Measurements from ENCODE around the gene IGSF22. TPM values are rescaled to one million over a fixed set of nuclear protein-coding genes. Genes with fewer than 3 reads are reported as not detected.
A peak's percentile ranks its signal among the peaks of the same experiment; 100 is the strongest.

Gene IGSF22
- total RNA-seq, 4 donors from 2014 or later = 0.13 to 0.24 TPM; not detected in 2

DNA sequence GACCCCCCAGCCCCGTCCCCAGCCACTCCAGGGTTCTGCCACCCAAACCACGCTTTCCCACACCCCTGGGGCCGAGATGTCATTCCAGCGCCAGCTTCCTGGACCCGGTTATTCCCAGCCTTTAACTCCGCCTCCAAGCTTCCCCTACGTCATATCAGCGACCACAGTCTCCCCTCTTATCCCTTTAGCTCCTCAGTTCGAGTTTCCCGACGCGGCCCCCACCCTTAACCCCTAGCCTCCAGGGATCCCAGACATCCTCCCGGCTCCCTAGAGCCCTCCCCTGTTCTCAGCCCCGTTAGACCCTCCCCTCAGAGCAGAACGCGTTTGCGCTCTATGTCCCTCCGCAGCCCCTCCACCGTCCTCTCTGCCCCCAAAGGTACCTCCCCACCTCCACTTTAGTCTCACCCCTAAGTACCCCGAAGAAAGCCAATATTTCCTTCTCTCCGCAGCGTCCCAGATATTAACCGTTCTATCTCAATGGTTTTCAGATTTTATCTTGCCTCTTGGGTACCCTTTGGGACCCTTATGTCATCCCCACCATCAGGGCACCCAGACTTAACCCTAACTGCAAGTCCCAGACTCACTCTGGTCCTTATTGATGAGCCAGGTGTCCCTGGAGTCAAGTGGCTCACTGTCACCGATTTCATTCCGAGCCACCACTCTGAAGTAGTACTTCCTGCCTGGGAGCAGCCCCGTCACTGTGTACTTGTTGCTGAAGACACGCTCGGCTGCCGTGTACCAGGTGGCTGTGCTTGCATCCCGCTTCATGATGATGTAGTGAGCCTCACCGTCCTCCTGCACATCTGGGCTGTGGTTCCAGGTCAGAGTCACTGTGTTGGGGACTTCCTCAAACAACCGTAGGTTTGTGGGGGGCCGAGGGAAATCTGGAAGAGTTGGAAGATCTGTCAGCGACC, 19.4 kb downstream of the IGSF22 start:
- TF ChIP-seq, protein P1, sequence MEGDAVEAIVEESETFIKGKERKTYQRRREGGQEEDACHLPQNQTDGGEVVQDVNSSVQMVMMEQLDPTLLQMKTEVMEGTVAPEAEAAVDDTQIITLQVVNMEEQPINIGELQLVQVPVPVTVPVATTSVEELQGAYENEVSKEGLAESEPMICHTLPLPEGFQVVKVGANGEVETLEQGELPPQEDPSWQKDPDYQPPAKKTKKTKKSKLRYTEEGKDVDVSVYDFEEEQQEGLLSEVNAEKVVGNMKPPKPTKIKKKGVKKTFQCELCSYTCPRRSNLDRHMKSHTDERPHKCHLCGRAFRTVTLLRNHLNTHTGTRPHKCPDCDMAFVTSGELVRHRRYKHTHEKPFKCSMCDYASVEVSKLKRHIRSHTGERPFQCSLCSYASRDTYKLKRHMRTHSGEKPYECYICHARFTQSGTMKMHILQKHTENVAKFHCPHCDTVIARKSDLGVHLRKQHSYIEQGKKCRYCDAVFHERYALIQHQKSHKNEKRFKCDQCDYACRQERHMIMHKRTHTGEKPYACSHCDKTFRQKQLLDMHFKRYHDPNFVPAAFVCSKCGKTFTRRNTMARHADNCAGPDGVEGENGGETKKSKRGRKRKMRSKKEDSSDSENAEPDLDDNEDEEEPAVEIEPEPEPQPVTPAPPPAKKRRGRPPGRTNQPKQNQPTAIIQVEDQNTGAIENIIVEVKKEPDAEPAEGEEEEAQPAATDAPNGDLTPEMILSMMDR (IDR thresholded peaks at IDR 0.05) = no peak
- no peak for DNase-seq (ENCODE audit: low spot score)
- ATAC-seq (ENCODE audit: low FRiP score) = peak; percentile 74

DNA sequence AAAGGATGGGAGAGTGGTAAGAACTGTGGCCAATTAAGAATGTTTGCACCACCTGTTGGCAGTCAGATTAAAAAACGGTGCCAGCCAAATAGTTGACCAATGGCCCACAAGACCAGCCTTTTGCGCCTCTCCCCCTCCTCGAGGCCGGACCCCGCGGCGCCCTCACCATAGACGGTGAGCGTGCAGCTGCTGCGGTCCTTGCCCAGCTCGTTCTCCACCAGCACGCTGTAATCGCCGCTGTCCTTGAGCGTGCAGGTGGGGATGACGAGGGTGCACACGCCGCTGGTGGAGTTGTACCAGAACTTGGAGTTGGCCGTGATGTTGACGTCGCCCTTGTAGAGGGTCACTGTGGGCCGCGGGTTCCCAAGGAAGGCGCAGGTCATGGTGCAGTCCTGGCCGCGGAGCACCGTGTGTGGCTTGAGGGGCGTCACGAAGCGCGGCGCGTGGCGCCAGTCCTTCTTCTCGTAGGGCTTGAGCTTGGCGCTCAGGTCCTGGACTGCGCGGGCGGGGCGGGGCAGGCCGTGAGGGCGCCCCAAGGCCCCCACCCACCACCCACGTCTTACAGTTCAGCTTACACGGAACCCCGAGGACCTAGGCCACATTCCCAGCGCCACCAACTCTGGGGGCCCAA, 20.2 kb downstream of the IGSF22 start:
- TF ChIP-seq, protein P1 (IDR thresholded peaks at IDR 0.05) = no peak
- DNase-seq (ENCODE audit: low spot score) (no peak), ATAC-seq (ENCODE audit: low FRiP score) (peak; percentile 74)

DNA sequence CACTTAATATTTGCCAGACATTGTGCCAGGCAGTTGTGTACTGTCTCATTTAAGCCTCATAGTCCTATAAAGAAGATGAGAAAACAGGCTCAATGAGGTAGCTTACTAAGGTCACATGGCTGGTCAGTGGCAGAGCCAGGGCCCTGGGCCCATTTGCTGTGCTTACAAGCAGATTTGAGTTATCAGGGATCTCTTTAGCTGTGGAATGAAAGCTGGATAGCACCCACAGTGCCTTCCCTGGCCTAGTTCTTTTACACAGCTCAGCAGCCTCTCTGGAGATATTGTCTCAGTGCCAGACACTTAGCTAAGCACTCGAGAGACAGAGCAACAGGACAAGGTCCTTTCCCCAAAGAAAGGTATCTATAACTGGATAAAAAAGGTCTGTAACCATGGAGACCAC, 21.3 kb downstream of the IGSF22 start:
- TF ChIP-seq, protein P1 (IDR thresholded peaks at IDR 0.05) = no peak
- ATAC-seq (ENCODE audit: low FRiP score) = no peak
- no peak for DNase-seq (ENCODE audit: low spot score)

DNA sequence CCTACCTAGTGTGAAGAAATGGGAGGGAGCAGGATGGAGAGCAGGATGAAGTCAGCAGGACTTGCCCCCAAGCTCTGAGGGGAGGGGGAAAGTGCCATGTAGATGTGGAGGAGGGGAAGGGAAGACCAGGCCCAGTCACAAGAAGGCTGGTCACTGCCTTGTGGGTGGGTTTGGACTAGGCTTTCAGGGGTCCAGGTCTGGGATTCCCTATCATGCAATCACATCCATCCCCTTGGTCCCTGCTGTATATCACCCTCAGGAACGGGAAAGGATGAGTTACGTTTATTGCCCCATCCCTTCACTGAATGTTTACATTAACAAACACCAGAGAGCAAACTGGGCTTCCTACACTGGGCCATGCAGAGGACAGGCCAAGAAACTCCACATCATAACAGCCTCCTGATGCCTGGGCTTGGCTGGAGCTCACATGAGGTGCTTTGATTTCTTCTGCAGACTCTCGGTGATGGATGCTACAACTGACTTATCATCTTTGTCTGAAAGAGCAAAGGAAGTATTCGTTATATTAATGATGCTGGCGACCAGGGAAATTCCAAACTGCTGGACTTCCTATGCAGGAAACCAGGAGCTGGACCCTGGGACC, 21.8 kb downstream of the IGSF22 start:
- DNase-seq (ENCODE audit: low spot score) (no peak), ATAC-seq (ENCODE audit: low FRiP score) (no peak)
- TF ChIP-seq, protein P1 (IDR thresholded peaks at IDR 0.05) = no peak

DNA sequence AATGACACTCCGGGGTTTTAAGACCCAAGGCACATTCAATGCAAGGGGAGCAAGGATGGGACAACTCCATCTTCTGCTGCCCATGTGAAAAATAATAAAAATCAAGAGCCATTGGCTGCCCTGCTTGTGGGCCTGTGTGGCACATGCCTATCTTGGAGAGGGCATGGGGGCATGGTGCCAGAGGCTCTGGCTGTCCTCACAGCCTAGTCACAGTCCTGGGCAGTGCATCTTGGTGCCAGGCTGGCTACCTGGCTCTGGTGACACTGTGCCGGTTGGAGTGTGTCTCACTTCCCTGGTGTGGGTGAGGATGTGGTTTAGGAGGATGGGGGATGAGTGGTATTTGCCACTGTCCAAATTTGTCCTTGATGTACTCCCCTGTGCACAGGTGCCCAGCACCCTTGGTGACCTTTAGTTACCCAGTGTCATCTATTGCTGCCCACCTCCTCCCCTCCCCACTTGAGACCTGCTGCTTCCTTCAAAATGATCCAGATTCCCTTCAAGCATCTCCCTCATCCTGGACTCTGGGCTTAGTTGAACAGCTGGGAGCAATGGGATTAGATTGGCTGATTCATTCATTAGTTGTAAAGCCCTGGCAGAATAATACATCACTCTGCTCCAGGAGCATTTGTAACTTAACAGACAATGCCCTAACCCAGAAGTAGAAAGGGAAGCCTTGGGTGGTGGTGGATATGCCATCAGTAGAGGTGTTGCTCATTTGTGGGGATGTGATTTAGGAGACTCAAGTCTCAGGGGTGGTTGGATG, 22.8 kb downstream of the IGSF22 start:
- DNase-seq (ENCODE audit: low spot score) (no peak), ATAC-seq (ENCODE audit: low FRiP score) (no peak)
- TF ChIP-seq, protein P1 (IDR thresholded peaks at IDR 0.05) = no peak

DNA sequence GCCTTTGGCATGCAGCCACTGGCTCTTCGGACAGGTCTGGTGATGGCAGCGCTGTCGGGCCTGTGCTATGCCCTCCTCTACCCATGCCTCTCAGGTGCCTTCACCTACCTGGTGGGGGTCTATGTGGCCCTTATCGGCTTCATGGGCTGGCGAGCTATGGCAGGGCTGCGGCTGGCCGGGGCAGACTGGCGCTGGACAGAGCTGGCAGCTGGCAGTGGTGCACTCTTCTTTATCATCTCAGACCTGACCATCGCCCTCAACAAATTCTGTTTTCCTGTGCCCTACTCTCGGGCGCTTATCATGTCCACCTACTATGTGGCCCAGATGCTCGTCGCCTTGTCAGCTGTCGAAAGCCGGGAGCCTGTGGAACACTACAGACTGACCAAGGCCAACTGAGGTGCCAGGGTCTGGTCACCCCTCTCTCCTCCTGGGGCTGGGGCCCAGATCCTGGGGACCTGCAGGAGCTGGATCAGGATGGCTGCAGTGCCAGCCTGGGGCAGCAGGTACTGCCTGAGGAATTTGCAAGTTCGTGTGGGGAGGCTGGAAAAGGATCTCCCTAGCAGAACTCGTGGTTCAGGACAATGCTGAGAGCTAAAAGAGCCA, 24.3 kb downstream of the IGSF22 start:
- no peak for ATAC-seq (ENCODE audit: low FRiP score)
- no peak for DNase-seq (ENCODE audit: low spot score)
- TF ChIP-seq, protein P1 (IDR thresholded peaks at IDR 0.05) = no peak
